ENCODE results near the gene ASCC1.
"Not testable (repeated sequence)": the region's sequence is repeated elsewhere in the genome, so short reads cannot be mapped to it uniquely, and the experiment has no call there.

The ASCC1 gene

GRCh38 chr10:72248468-72249151 is 32.5 kb upstream of the ASCC1 start:
- DNase-seq, result peak in 1 of 2 experiments; percentile 24

- DNase-seq, result no peak
Measured at GRCh38 chr10:72245949-72246525, 30.0 kb upstream of the ASCC1 start.

GRCh38 chr10:72244573-72245038 is 28.5 kb upstream of the ASCC1 start:
- no peak for DNase-seq

GRCh38 chr10:72243822-72244437 is 27.9 kb upstream of the ASCC1 start:
- no peak for DNase-seq

- peak in 1 of 2 experiments; percentile 10 for DNase-seq
Measured at GRCh38 chr10:72242675-72243074, 26.6 kb upstream of the ASCC1 start.

GRCh38 chr10:72241691-72242252 is 25.7 kb upstream of the ASCC1 start:
- no peak for DNase-seq

GRCh38 chr10:72240371-72240770 is 24.3 kb upstream of the ASCC1 start:
- DNase-seq, result no peak

GRCh38 chr10:72239409-72239808 is 23.3 kb upstream of the ASCC1 start:
- no peak for DNase-seq

- no peak for DNase-seq
Measured at GRCh38 chr10:72238392-72239175, 22.5 kb upstream of the ASCC1 start.

GRCh38 chr10:72235544-72236279 is 19.6 kb upstream of the ASCC1 start:
- no peak for DNase-seq

GRCh38 chr10:72234560-72235095 is 18.6 kb upstream of the ASCC1 start:
- no peak for DNase-seq

- DNase-seq, result no peak
Measured at GRCh38 chr10:72233621-72234020, 17.5 kb upstream of the ASCC1 start.

- no peak for DNase-seq
Measured at GRCh38 chr10:72229261-72230251, 13.5 kb upstream of the ASCC1 start.

- DNase-seq, result no peak
Measured at GRCh38 chr10:72228318-72228751, 12.3 kb upstream of the ASCC1 start.

GRCh38 chr10:72227826-72228225 is 11.8 kb upstream of the ASCC1 start:
- no peak for DNase-seq

GRCh38 chr10:72226418-72227027 is 10.4 kb upstream of the ASCC1 start:
- DNase-seq, result no peak

- not testable (repeated sequence) for DNase-seq
Measured at GRCh38 chr10:72224191-72224590, 8.1 kb upstream of the ASCC1 start.

- no peak for DNase-seq
Measured at GRCh38 chr10:72223743-72224101, 7.6 kb upstream of the ASCC1 start.

- no peak for DNase-seq
Measured at GRCh38 chr10:72221278-72221677, 5.2 kb upstream of the ASCC1 start.

GRCh38 chr10:72220637-72221036 is 4.6 kb upstream of the ASCC1 start:
- no peak for DNase-seq
